ENCODE measurements around the gene PRKD1.

- TF ChIP-seq EZH2phosphoT487 (IDR thresholded peaks at IDR 0.05; ENCODE audit: borderline replicate concordance, low read length) (no peak), CTCF (conservative IDR thresholded peaks at IDR 0.05; ENCODE audit: low read depth, low read length) (no peak), EZH2 (IDR thresholded peaks at IDR 0.05; ENCODE audit: low read length, unreplicated experiment) (no peak)
Observed at GRCh38 chr14:29763342-29763858, 164.2 kb downstream of the PRKD1 start.
